ENCODE measurements around the gene VARS2.
"Not testable (repeated sequence)": the region's sequence is repeated elsewhere in the genome, so short reads cannot be mapped to it uniquely, and the experiment has no call there.

Gene VARS2

GRCh38 chr6:30917487-30917886, 3.4 kb downstream of the VARS2 start:
- H3K4me3 ChIP-seq (ENCODE audit: low read depth, low read length), result no peak overlapping the region
- no peak for DNase-seq (ENCODE audit: low read depth, low spot score)
- TF ChIP-seq, protein P1, sequence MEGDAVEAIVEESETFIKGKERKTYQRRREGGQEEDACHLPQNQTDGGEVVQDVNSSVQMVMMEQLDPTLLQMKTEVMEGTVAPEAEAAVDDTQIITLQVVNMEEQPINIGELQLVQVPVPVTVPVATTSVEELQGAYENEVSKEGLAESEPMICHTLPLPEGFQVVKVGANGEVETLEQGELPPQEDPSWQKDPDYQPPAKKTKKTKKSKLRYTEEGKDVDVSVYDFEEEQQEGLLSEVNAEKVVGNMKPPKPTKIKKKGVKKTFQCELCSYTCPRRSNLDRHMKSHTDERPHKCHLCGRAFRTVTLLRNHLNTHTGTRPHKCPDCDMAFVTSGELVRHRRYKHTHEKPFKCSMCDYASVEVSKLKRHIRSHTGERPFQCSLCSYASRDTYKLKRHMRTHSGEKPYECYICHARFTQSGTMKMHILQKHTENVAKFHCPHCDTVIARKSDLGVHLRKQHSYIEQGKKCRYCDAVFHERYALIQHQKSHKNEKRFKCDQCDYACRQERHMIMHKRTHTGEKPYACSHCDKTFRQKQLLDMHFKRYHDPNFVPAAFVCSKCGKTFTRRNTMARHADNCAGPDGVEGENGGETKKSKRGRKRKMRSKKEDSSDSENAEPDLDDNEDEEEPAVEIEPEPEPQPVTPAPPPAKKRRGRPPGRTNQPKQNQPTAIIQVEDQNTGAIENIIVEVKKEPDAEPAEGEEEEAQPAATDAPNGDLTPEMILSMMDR (IDR thresholded peaks at IDR 0.05; ENCODE audit: insufficient read depth, low read length, missing control alignments), result no peak
- CTCF ChIA-PET, result interaction anchor here (0.6 to 24.2 kb wide), 10 partner anchors 8 to 211 kb away, joined by 3 to 1346 read pairs (median 40); partner anchors contain the start of genes GTF2H4, MUCL3 and SFTA2
- POLR2A ChIA-PET, result no interaction called here

DNA sequence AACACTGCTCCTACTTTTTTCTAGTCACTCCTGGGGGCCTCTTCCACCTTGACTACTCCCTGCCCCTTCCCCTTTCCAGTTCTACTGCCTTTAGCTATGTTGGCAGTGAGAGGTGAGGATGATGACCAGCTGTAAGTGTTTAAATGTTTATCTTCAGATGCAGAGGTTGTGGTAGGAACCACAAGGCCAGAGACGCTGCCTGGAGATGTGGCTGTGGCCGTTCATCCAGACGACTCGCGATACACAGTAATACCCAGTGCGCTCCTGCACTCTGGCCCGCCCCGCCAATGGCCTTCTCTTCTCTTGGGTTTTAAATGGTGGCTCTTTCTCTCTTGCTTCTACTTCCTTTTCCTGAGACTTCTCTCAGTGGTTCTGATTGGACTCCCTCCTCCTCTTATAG, 4.6 kb downstream of the VARS2 start:
- TF ChIP-seq, protein P1 (IDR thresholded peaks at IDR 0.05; ENCODE audit: insufficient read depth, low read length, missing control alignments), result no peak
- DNase-seq (ENCODE audit: low read depth, low spot score), result no peak
- CTCF ChIA-PET, result interaction anchor here (0.7 to 24.2 kb wide), 5 partner anchors 12 to 157 kb away, joined by 3 to 1346 read pairs (median 3); partner anchors contain the start of gene MUCL3
- H3K4me3 ChIP-seq (ENCODE audit: low read depth, low read length), result no peak overlapping the region
- POLR2A ChIA-PET, result no interaction called here

- ChIA-PET POLR2A (interaction anchor here (0.7 kb wide), 1 partner anchor 38 kb away, joined by 3 read pairs; no protein-coding TSS in a partner anchor), CTCF (interaction anchor here (0.6 to 5.6 kb wide), 5 partner anchors 9 to 147 kb away, joined by 3 to 41 read pairs (median 5); partner anchors contain the start of gene SFTA2)
- no peak overlapping the region for H3K4me3 ChIP-seq (ENCODE audit: low read depth, low read length)
- no peak for DNase-seq (ENCODE audit: low read depth, low spot score)
- TF ChIP-seq, protein P1 (IDR thresholded peaks at IDR 0.05; ENCODE audit: insufficient read depth, low read length, missing control alignments), result no peak
These were observed 8.4 kb downstream of the VARS2 start for GRCh38 chr6:30922447-30922852.

DNA sequence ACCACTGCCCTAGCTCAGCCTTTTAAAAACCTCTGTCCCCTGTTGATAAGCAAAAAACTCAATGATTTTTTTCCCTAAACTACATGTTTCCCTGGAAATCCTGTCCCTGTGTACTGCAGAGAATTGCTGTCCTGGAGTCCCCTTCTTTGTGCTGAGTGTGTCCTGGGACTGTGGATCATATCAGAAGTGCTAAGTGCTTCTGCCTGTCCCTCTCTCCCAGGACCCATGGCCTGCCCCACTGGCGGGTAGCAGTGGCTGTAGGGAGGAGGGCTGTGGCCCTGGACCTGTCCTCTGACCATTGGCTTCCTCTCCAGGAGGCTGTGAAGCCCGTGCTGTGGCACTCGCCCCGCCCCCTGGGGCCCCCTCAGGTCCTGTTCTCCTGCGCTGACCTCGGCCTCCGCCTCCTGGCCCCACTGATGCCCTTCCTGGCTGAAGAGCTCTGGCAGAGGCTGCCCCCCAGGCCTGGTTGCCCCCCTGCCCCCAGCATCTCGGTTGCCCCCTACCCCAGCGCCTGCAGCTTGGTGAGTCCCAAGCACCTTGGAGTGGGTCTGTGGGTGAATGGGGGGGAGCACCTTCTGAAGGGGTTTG, 10.1 kb downstream of the VARS2 start:
- DNase-seq (ENCODE audit: low read depth, low spot score); H3K4me3 ChIP-seq (ENCODE audit: low read depth, low read length); POLR2A ChIA-PET: not testable (repeated sequence)
- CTCF ChIA-PET, result interaction anchor here (2.3 to 5.6 kb wide), 5 partner anchors 10 to 163 kb away, joined by 7 to 48 read pairs (median 25); partner anchors contain the start of gene VARS2

DNA sequence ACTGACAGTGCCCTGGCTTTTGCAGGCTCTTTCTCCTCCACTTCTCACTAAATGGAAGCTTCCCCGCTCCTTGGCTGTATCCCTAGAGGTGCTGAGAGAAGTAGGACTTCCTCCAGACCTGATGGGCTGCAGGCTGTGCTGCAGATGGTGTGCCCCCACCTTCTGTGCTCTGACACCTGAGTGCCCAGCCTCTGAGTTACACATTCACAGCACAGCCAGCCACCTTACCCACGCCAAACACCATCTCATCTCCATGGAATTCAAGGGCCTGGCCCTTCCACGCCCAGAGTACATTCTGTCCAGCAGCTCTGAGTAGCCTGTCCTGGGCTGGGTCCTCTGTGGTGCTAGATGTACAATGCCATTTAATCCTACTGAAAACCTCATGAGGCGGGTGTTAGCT, 12.6 kb downstream of the VARS2 start:
- CTCF ChIA-PET, result interaction anchor here (0.8 to 5.6 kb wide), 8 partner anchors 9 to 160 kb away, joined by 3 to 48 read pairs (median 10); partner anchors contain the start of gene VARS2
- no peak overlapping the region for H3K4me3 ChIP-seq (ENCODE audit: low read depth, low read length)
- TF ChIP-seq, protein P1 (IDR thresholded peaks at IDR 0.05; ENCODE audit: insufficient read depth, low read length, missing control alignments), result no peak
- no peak for DNase-seq (ENCODE audit: low read depth, low spot score)
- POLR2A ChIA-PET, result no interaction called here

GRCh38 chr6:30927080-30927479, 13.0 kb downstream of the VARS2 start:
- CTCF ChIA-PET, result interaction anchor here (0.8 to 5.6 kb wide), 8 partner anchors 9 to 160 kb away, joined by 3 to 48 read pairs (median 10); partner anchors contain the start of gene VARS2
- DNase-seq (ENCODE audit: low read depth, low spot score); POLR2A ChIA-PET; H3K4me3 ChIP-seq (ENCODE audit: low read depth, low read length): not testable (repeated sequence)

DNA sequence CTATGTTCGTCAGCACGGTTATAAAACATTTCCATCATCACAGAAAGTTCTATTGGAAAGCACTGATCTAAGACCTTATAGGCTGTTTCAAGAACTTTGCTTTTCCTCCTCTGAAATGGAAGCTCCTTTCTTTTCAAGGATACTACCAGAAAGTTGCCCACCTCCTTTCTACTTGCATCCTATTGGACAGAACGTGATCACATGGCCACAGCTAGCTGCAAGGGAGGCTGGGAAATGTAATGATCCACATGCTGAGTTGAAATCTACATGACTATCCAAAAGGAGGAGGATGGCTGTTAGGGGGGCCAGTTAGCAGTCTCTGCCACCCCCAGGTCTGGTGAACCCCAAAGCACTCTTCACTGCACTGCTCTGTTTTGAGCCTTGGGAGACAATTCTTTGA, 14.6 kb downstream of the VARS2 start:
- ChIA-PET CTCF (interaction anchor here (0.7 to 4.2 kb wide), 5 partner anchors 8 to 160 kb away, joined by 3 to 32 read pairs (median 6); partner anchors contain the start of gene VARS2), POLR2A (no interaction called here)
- TF ChIP-seq, protein P1 (IDR thresholded peaks at IDR 0.05; ENCODE audit: insufficient read depth, low read length, missing control alignments), result no peak
- H3K4me3 ChIP-seq (ENCODE audit: low read depth, low read length), result no peak overlapping the region
- DNase-seq (ENCODE audit: low read depth, low spot score), result no peak

All from AG04449 (cell line).